ENCODE results near the gene C1orf198.
"Not testable (repeated sequence)": the region's sequence is repeated elsewhere in the genome, so short reads cannot be mapped to it uniquely, and the experiment has no call there.

Gene C1orf198

DNA sequence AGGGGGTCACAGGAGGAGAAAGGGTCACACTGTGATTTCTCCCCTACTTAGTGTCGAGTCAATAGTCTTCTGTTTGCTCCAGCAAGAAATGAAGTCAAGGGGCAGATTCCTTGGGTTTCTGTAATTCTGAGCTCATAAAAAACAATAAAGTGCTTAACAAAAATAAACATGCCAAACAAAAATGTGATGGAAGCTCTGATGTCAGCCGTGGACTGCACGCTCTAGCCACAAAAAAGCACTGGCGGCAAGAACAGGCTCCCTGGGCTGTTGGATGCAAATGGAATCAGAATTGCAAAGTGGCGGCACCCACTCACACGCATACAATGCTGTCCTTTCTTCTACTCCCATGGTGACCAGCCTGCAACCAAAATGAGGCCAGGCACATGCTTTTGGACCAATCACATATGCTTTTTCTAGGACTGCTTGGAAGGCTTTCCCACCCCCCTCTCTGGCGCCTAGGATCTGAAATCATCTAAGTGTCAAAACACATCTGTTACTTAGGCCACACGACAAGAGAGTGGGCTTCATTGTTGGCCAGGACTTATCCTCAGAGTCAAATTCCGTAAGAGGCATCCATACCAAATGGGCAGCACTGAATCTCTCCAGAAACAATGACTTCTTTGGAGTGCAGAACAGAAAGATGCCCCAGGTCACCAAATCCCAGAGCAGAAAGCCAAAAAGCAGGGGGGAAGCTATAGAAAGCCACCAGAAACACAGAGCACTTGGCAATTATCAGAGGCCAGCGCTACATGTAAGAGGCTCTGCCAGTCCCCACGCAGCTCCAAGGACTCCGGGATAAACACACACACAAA, 9.2 kb downstream of the C1orf198 start:
- FAIRE-seq = no peak

DNA sequence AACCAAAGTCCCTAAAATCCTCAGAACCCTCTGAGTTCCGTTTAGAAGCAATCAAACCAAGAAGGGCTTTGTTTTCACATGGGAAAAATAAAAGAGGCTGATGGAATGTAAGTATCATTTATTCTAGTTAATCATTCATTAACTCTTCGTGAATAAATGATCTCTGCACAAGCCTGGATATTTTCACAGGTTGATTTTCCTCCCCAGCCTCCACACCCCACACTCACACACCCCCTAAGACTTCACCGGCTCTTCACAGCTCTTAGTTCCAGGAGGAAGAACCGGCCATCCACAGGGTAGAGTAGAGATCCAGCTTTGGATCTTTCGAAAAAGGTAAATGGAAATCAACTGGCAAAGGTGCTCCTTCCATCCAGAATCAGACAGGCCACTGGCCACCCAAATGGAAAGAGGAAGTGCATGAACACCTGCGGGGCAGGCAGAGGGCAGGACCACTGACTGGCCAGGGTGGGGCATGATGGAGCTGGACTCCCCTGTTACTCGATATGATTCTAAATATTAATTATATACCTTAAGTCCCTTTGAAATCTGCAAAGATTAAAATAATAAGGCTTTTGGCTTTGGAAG, 10.0 kb downstream of the C1orf198 start:
- FAIRE-seq = no peak

DNA sequence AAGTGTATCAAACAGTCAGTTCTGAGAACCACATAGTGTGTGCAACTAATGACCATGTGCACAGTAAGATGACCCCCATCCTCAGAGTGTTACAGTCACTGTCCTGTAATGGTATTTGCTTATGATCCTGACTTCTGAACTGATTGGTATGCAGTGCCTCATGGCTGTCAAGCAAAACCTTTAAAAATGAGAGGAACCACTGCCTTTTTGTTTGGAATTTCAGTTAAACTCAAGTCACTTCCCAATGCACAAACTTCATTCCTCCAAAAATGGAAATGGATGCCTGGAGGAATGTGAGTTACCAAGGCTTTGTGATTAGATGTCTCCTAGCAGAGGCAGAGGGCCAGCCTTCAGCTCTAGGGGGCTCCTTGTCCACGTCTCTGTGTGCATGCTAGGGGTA, 10.5 kb downstream of the C1orf198 start:
- FAIRE-seq = no peak

DNA sequence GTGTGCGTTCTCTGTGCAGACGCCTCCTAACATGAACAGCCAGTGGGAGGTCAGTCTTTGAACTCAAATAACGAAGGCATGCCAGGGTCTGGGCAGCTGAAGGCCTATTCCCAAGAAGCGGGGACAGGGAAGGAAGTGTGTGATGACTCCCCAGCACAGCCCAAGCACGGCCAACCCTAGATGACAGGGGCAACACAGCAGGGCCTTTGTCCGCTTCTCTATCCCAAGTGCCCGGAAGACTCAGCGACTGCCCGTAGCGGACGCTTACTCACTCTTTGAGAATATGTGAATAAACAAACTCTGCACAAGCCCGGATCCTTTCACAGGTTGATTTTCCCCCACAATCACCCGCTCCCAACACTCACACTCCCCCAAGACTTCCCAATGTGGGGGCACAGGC, 11.2 kb downstream of the C1orf198 start:
- no peak for FAIRE-seq

DNA sequence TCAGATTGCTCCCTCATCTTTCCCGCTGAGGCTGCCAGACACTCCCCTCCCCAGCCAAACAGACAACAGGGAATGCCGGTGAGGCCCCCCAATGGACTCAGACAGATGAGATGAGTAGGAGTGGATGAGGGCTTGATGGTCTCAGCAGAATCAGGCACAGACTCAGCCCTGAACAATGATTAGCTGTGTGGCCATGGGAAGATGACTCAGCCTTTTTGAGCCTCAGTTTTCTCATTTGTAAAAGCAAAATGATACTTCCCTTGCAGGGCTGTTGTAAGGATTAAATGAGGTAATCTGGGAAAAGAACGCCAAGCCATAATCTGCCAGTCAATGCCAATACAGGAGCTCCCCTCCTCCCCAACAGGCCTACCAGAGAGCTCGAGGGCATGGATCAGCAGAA, 12.4 kb downstream of the C1orf198 start:
- no peak for FAIRE-seq

DNA sequence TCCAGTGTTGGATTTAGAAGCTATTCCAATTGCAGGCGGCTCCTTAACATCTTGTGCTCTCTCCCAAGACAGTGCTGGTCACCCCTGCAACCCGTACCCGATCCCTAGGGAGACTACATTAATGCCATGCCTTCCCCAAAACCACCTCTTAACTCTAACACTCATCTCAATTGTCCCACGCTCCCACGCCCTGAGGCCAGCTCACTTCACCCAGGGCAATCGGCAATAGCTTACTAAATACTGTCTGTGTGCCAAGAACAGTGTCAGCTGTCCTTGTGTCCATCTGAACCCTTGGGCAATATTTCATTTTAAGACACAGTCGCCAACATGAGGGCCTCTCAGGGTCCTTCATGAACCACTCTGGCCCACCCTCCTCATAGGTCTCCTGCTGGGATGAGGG, 13.9 kb downstream of the C1orf198 start:
- no peak for FAIRE-seq

DNA sequence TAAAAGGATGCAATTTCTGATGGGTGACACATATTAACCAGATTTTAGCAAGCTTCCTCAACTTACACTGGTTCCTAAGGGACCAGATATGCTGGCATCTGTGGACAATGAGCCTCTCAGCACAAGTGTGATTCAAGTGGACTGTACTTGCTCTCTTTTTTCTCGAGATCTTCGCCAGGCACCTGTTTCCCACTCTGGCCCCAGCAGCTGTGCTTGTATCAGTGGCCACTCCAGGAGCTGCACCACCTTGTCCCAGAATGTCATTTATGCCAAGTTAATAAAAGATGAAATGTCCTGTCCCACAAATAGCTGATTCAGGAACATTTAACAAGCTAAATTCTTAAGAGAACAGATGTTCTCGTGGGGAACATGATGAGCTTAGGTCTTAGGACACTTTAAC, 14.6 kb downstream of the C1orf198 start:
- FAIRE-seq = no peak

DNA sequence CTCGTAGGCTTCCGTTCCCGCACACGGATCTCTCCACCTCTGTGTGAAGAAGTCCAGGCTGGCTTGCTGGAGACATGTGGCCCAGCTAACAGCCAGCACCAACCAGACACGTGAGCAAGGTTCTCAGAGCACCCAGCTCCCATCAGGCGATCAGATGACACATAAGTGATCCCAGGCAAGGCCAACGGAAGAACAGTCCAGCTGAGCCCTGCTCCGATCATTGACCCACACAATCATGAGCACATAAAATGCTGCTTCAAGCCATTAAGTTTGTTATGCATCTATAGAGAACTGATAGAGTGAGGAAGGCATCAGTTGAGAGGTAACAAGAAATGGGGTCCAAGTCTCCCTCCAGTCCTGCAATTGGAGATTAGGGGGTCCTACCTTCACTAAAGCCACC, 15.4 kb downstream of the C1orf198 start:
- FAIRE-seq = no peak

DNA sequence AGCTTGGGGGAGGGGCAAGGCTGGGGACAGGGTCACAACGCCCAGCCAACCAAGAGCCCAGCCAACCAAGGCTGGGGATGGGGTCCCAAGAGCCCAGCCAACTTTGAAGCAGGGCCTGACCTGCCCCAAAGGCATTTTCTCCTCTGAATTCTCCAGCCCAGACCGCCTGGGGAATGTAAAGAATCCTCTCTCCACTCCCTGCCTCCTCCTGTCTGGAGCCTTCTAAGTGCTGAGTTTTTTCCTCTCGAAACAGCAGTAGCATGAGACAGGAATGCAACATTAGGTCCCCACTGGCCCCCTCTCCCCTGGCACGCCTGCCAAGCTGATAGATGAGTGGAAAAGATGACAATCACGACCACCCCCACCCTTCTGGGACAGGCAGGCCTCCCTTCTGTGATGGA, 17.0 kb downstream of the C1orf198 start:
- no peak for FAIRE-seq

DNA sequence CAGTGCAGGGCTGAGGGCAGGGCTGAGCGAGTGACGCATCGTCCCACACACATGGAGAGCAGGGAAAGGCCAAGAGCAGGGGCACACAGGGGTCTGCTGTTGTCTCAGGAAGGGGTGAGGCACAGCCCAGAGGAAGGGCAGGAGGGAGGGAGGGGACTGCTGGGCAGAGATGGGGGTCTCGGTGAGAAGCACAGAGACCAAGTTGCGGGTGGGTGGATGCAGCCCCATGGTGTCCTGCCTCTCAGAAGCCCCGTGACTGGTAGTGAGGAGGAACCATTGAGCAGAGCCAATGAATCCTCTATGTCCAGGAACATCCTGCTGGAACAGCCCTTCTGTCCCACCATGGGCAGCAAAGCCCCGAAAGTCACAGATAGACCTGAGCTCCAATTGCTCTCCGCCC, 17.8 kb downstream of the C1orf198 start:
- FAIRE-seq = no peak

DNA sequence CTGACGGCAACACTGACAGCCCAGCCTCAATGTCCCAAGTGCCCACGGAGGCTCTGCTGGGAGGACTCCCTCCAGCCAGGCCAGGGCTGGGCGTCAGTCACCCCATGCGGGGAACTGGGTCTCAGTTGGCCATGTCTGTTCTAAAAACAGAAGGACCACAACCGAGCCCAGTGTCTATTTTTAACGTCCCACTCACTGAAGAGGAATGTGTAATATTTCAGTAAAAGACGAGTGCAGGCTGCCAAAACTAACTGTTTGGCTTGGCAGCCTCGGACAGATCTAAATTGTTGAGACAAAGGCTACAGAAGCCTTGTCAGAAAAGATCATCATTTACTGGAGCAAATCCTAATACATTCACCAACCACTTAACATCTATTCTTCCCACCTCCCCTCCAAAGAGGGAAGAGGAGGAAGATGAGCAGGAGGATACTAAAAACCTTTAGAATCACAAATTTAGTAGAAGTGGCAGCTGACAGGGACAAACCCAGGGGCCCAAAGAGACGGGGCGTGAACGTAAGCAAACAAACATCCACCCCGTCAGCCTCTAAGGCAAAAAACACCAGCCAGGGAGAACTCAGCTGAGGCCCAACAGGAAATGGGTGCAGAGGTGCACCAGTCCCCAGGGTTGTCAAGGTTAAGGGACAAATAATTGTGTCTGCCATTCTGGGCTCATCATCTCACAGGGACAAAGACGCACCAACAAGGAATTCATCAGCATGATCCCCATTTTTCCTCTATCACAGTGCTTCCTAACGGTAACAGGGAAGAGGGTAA, 18.7 kb downstream of the C1orf198 start:
- no peak for FAIRE-seq

DNA sequence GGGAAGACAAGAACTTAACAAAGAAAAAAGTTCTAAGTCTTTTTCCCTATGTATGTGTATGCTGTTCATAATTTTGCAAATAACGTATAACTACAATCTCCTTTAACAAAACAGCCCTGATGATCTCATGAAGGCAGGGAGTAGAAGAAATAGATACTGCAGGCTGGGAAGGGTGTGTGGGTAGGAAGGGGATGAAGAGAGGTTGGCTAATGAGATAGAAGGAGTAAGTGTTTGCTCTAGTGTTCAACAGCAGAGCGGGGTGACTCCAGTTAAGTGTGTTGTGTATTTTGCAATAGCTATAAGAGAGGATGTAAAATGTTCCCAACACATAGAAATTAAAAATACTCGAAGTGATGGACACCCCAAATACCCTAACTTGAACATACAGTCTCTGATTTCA, 20.1 kb downstream of the C1orf198 start:
- no peak for FAIRE-seq

DNA sequence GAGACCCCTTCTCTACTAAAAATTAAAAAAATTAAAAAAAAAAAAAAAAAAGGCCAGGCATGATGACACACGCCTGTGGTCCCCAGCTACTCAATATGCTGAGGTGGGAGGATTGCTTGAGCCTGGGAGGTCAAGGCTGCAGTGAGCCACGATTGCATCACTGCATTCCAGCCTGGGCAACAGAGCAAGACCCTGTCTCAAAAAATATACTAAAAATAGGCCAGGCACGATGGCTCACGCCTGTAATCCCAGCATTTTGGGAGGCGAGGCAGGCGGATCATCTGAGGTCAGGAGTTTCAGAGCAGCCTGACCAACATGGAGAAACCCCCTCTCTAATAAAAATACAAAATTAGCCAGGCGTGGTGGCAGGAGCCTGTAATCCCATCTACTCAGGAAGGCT, 23.1 kb downstream of the C1orf198 start:
- not testable (repeated sequence) for FAIRE-seq

DNA sequence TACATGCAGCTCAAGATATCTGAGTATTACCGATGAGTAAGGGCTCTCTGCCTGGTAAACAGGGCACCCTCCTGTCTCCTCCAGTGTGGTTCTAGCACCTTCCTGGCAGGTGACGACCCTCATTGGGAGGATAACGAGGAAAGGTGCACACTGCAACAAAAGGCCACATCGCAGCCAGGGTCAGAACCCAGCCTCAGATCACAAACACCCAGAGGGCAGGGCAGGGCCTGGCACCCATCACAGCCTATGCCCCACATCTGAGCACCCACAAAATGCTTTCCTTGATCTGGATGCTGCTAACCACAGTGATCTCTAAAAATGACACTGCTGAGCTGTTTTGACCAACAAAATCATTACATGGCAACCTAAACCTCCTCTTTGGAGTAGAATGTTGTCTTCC, 23.8 kb downstream of the C1orf198 start:
- no peak for FAIRE-seq

DNA sequence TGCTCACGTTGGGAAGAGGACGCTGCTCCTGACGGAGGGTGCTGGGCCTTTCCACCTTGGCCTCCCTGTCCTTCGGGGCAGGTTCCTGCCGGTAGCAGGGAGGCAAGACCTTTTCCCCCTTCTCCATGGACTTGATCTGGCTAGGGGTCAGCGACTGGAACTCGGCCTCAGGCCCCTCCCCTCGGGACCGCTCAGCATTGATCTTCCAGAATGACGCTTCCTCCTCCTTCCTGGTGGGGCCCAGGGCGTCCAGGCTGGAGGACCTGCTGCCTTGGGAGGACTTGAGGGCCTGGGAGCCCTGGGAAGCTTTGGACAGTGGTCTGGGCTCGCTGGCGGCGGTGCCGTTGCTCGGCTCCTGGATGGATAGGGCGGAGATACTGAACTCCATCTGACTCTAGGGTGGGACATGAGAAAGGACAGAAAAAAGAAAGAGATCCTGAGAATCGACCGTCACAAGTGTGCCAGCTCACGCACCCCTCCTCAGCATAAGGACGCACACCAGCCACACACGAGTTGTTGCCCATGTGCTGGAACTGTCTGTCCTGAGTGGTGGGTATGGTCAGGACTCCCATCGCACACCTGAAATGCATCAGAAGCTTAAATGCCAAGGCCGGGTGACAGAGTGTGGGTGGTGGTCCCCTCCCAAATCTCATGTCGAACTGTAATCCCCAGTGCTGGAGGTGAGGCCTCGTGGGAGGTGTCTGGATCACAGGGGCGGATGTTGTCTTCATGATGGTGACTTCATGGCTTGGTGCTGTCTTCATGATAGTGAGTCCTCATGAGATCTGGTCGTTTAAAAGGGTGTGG, 24.6 kb downstream of the C1orf198 start:
- FAIRE-seq = no peak

DNA sequence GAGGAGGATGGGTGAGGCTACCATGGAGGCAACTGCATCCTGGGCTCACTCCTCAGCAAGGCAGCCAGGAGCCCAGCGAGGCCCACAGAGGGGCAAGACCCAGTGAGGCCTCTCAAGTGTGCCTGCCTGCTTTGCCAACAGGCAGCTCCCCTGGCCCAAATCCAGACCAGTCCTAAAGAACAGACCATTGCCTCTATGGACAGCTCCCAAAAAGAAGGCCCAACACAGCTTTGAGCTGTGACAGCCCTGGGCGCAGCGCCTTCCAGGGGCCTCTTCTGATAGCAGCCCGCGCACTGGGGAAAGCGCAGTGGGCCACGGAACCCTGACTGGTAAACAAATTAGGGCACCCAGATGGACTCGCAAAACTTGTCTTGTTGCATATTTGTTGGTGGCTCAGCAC, 25.5 kb downstream of the C1orf198 start:
- no peak for FAIRE-seq

DNA sequence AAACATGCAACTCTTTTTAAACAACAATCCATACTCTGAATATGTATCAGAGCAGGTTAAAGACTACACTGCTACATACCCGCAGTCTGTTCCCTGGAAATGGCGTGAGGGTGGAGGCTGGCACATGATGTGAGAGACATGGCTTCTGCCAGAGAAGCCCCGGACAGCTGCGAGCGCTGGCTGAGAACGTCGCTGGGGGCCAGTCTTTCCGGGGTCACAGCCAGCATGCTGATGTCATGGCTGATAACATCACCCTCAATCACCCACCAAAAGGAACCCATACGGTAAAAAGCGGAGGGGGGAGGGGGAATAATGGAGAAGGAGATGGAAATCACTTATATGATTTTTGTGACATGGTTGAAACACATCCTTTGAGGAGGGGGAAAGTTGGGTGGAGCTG, 29.1 kb downstream of the C1orf198 start:
- FAIRE-seq = no peak

DNA sequence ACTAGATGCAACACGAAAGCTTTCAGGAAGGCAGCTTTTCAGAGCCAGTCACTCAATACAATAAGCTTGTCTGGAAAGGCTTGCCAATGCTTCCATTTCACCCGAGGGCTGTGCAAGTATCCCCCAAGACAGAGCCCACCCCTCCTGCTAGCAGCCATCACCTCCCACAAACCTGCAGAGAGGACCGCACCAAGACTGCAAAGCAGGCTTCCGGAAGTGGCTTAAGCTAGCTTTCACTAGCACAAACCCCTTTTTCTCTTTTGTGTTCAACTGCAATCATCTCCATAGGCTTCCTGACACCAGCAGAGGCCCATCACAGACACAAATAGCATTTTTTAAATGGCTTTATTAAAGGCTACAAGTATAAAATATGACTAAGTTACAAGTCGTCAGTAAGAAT, 31.5 kb downstream of the C1orf198 start:
- no peak for FAIRE-seq

DNA sequence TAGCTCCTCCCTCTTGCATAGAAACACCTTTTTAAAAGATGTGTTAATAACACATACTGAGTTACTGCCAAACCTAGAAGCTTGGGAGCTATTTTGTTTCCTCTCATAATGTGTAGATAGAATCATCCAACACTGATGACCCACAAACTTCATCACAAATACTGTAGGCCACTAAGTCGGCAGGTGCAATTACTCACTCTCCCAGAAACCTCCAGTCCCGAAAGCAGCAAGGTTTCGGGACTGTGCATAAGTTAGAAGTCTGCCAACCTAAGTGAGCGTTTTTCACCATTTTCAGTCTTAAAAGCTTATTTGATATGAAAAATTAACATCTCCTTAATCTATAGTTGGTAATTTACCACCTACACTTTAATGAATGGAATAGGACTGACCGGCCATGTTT, 32.0 kb downstream of the C1orf198 start:
- FAIRE-seq = no peak

DNA sequence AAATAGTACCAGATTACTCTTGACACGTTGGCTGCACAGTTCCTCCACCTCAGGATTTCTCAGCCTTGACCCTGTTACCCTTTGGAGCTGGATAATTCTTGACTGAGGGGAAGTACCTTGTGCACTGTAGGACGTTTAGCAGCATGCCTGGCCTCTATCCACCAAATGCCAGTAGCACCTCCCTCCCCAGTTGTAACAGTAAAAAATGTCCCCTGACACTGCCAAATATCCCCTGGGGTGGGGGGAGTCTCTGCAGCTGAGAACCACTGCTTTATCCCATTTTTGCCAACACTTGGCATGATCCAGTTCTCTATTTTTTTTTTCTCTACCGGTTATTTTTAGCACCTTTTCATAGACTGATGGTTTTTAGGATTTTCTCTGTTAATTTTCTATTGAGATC, 34.0 kb downstream of the C1orf198 start:
- no peak for FAIRE-seq

DNA sequence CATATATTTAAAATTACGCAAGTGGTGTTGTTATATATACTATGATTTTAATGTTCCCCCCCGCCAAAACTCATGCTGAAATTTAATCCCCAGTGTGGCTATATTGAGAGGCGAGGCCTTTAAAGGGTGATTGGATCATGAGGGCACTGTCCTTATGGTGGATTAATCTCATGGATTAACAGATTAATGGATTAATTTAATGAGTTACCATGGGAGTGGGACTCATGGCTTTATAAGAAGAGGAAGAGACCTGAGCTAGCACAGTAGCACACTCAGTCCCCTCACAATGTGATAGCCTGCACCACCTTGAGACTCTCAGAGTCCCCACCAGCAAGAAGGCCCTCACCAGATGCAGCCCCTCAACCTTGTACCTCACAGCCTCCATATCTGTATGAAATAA, 34.8 kb downstream of the C1orf198 start:
- FAIRE-seq = no peak

DNA sequence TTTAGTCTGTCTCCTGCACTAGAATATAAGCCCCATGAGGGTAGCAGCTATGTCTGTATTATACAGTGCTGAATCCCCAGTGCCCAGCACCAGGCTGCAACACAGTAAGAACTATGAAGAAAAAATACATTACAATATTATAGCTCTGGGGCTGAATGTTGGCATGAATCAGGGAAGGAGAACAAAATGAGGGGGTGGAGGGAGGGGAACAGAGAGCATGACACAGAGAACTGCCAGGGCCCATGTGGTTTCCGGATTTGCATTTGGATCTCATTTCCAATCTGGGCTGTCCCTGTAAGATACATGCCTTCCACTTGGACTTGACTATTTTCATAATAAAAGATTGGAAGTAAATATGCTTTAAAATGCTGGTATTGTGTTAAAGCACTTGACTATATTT, 35.8 kb downstream of the C1orf198 start:
- no peak for FAIRE-seq

DNA sequence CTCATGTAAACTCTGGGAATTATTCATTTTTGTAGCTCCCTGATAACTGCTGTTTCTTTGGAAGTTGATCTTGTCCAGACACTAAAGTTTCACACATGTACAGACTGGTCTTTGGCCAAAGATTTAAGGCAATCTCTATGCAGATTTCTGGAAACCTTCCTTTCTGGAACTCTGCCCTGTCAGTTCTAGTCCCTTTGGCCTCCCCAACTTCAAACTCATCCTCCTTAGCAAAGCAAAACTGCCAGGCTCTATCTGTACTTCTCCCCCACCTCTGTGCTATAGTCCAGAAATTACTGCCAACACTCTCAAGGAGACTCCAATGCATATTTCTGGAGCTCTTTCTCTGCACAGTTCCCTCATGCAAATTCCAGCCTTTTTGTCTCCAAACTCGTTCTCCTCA, 36.5 kb downstream of the C1orf198 start:
- FAIRE-seq = no peak

Data from G401.6 (cell line).